C4-2B (cell line): ENCODE measurements around the gene MBOAT2.

Experiments
- CTCF ChIP-seq: fragments of 450-650 bp; conservative IDR thresholded peaks from 2 replicates; pipeline ENCODE4 v1.5.1; 2017; ENCODE audit warnings: mild to moderate bottlenecking
- ZFX ChIP-seq: fragments of 450-650 bp; IDR thresholded peaks from 2 replicates; pipeline ENCODE4 v1.6.1; 2017

GRCh38 chr2:8956774-8957173, 46.7 kb downstream of the MBOAT2 start:
- TF ChIP-seq CTCF (no peak), ZFX (no peak)
